ENCODE measurements around the gene NRXN3.

NRXN3 gene

DNA sequence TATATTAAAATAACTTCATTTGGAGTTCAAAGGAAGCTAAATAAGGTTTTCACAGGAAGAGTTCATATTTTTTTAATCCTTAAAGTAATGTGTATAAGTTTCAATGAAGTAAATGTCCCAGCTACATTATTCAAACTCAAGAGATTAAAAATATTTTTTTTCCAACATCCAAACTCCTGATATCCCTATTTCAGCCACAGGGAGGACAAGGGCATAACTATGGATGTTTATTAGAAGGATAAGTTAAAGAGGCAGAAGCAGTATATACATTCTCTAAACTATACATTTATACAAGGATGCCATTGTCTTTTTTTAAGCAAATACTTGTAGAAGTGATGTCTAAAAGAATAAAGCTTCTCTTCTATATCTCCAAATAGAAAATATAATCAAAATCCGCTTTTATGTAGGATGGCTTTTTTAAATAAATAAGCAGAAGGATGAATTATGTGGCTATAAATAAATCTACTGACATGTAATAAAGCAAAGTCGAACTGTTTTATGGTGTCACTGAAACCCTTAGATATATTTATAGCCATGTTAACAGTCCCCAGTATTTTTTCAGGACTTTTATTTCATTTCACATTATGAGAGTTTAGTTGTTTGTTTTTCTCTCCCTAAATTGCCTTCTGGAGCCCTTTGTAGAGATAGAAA, 1104.6 kb downstream of the NRXN3 start:
- DNase-seq = no peak

DNA sequence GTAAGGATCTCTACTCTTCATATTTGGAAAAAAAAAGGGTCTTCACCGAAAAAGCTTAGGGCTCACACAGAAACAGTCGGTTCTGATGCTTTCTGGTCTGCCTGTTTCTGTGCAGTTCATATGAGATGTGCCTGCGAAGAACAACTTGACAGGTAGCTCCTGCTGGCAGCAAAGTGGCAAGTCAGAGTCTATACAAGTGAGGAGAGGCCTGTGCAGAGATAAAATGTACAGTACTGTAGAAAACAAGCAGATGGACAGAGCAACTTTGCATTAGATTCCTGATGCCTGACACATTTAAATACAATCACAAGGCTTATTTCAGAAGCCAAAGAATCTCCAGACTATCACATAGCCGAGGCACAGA, 1105.1 kb downstream of the NRXN3 start:
- DNase-seq = no peak

DNA sequence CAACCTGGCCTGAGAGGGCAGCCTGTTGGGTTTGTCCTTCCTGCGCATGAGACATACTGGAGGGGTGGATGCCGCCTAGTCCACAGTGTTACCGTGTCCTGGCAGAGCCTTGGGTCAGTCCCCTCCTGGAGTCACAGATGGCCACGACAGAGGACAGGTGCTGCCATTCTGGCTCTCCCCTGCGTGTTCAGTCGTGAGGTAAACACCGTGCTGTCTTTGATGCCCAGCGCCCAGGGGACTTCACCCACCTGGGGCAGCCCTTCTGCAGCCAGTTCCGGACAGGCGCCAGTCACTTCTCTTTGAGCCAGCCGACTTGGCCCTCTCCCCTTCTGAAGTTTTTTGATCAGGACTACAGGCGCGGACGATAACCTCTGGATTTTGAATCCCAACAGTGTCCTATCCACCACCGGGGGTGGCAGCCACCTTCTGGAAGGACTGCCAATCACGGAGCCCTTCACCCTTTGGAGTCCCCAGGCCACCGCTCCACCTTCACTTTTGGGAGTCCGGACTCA, 1108.2 kb downstream of the NRXN3 start:
- DNase-seq = no peak

DNA sequence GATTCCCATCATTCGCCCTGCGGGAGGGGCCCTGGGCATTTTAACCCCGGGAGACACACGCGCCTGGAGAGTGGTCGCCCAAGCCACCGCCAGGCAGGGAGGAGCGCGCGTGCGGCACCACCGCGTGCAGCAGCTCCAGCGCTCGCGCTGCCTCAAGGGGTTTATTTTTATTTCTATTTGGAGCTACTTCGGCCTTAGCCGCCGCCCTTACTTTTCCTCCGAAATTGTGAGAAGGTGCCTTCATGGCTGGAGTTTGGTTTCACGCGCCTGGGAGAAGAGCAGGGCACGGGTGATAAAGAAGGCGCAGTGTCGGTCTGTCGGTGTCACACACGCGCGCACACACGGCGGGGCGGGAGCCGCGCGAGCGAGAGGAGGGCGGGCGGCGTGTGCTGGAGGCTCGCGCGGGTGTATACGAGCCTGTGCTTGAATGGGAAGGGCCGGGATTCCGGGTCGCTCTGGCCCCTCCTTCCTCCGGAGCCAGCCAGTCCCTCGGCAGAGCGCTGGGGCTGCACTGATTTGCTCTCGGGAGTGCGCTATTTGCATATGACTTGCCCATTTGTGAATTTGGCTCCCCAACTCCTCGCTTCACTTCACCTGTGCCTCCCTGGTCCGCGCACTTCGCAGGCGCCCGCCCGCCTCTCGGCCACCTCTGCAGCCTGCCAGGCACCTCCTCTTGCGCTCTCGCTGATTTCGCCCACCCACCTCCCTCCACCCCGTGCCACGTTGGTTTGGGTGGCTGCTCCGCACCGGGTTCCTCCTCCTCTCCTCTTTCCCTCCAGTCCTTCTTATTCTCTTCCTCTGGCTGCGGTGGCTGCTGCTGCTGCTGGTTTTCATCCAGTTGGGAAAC, 1108.8 kb downstream of the NRXN3 start:
- DNase-seq = no peak

DNA sequence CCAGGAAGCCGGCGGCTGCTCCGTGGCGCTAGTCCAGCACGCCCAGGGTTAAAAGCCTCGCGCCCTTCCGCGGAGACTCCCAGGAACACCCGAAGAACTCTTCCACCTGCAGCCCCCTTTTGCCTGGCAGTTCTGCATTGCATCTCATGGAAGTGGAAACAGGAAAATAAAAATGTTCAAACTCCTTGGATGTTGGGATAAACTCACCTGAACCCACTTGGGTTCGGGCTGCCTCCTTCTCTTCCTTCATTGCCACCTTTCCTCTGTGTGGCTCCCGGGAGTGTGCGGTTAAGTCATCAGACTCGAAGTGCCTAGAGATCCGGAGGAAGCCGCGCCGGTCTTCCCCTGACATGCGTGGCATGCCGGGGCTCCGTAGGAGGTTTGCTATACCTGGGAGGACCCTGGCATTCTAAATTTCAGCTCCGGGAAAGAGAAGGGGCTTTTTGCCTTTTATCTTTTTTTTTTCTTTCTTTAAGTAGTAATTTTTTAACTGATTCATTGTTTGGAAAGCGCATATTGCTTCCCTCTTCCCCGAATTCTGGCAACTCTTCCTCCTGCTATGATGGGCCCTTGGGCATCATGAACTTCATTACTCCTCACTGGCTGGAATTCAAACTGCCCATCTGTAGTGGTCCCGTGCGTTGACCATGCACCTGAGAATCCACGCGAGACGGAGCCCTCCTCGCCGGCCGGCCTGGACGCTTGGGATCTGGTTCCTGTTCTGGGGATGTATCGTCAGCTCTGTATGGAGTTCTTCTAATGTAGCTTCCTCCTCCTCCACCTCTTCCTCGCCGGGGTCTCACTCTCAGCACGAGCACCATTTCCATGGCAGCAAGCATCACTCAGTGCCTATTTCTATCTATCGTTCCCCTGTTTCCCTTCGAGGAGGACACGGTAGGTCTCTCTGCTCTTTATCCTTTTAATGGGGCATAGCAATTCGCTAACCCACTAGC, 1109.7 kb downstream of the NRXN3 start:
- DNase-seq = no peak

- DNase-seq = no peak
These were observed 1111.3 kb downstream of the NRXN3 start for GRCh38 chr14:79281244-79282152.

GRCh38 chr14:79284621-79285020, 1114.4 kb downstream of the NRXN3 start:
- no peak for DNase-seq

DNA sequence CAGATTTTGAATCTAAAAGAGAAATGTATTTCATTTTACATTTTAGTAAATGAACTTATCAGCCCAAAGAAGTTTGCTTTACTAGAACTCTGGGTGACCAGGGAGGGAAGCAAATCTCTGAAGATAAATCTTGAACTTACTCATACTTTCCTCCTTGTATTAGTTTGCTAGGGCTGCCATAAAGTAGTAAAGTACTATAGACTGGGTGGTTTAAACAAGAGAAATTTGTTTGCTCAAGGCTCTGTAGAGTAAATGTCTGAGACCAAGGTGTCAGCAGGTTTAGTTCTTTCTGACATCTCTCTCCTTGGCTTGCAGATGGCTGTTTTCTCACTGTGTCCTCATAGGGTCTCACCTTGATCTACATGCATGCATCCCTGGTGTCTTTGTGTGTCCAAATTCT, 1115.1 kb downstream of the NRXN3 start:
- no peak for DNase-seq

DNA sequence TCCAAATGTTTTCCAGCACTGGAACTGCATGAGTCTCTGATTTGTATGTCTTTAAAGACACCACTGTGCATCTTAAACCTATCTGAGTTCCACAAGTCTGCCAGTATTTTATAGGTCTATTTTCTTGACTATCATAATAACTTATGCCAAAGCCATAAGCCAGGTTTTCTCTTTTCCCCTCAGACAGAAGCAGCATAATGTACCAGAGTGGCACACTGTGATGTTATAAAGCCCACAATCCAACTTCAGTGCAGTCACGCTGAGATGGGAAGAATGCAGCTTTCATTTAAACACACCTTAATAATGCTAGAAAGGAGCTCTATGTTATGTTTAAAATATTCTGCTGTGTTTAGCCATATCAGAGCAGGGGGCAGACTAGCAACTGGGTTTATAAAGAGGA, 1117.8 kb downstream of the NRXN3 start:
- DNase-seq = no peak

DNA sequence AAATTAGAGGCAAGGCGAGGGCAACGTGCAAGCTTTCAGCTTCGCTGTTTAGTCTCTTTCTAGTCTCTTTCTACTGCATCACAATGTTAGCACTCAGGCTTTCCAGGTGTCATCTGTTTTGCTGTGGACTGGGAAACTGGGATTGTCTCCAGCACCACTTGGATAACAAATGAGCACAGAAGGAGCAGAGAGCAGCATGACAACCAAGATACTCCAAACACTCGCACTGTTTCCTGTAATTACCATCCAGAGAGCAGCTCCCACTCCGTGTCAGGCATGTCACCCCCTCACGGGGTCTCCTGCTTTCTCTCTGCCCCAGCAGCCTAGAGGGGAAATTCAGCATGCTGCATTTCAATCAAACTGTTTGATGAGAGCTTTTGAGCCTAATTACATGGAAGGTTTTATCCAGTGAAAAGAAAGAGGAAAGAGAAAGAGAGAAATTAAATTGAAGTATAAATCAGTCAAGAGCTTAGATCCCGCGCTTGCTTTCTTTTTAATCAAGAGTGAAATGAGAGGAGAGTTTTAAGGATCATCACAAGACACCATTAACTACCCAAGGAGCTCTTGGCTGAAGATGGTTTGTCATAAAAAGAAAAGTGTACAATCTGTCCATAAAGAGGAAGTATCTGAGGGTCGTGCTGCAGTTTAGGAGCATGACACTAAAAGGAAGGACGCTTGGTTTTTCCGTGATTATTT, 1123.5 kb downstream of the NRXN3 start:
- DNase-seq = no peak

DNA sequence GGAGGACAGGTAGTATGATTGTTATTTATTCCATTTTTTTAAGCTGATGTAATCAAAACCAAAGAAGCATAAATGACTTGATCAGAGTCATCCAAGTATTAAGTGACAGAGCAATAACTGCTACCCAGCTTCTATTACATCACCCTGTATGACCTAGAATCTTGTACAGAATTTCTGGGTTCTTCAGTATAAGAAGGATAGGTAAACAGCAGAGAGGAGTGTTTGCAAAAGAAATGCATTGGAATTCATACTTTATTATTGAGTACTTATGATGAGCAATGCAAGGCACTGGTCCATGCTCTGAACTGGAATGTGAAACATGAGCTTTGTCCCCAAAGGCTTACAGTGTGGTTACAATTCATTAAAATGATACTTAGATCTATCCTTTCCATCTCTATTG, 1124.3 kb downstream of the NRXN3 start:
- DNase-seq = no peak

- DNase-seq = no peak
These were observed 1125.2 kb downstream of the NRXN3 start for GRCh38 chr14:79295385-79295784.

- no peak for DNase-seq
These were observed 1128.2 kb downstream of the NRXN3 start for GRCh38 chr14:79298373-79298772.

DNA sequence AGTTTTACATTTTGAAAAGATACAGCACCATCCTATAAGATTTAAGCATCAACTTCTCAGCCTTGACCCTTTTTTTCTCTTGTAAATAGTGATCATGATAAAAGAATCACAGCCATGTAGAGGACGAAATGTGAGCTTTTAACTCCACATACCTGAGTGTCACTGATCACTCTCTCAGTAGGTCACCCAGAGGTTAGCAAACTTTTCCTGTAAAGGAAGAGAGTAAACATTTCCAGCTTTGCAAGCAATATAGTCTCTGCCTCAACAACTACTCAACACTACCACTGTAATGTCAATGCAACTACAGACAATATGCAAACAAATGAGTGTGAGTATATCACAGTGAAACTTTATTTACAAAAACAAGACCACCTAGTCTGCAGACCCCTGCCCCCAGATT, 1129.0 kb downstream of the NRXN3 start:
- no peak for DNase-seq

GRCh38 chr14:79304279-79304678, 1134.1 kb downstream of the NRXN3 start:
- DNase-seq = no peak

- DNase-seq = no peak
These were observed 1136.4 kb downstream of the NRXN3 start for GRCh38 chr14:79306546-79306945.

DNA sequence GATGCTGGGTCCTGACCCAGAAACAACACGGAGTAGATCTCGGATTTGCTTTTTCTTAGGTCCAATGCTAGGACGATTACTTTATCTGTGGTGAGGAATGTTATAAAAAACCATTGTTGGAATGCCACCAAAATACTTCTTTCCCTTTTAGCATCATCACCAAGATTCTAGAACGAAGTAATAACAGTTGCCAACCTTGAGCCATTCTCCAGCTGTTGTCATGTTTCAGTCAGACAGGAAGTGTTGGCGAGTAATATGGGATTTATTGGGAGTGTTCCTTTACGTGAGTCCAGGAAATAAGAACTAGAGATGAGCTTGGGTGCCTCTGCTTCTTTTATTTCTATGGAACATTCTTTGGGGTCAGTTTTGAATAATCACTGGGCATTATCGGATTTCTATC, 1148.2 kb downstream of the NRXN3 start:
- DNase-seq = no peak

GRCh38 chr14:79320561-79320960, 1150.4 kb downstream of the NRXN3 start:
- DNase-seq = no peak

DNA sequence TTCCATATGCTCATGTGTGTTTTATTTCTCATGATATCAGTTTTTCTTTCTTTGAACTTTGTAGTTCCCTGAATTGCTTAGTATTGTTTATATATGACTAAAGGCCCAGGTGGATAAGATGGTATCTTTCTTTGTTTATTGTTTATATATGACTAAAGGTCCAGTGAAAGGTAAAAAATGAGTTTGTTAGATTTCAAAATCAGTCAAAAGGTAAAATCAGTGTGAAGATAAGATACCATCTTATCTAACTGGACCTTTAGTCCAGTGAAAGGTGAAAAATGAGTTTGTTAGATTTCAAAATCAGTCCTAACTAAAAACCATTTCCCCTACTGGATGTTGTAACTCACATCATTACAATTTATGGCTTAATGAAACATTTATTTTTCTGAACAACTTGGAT, 1150.9 kb downstream of the NRXN3 start:
- DNase-seq = no peak

- DNase-seq = no peak
These were observed 1154.9 kb downstream of the NRXN3 start for GRCh38 chr14:79325071-79325470.

DNA sequence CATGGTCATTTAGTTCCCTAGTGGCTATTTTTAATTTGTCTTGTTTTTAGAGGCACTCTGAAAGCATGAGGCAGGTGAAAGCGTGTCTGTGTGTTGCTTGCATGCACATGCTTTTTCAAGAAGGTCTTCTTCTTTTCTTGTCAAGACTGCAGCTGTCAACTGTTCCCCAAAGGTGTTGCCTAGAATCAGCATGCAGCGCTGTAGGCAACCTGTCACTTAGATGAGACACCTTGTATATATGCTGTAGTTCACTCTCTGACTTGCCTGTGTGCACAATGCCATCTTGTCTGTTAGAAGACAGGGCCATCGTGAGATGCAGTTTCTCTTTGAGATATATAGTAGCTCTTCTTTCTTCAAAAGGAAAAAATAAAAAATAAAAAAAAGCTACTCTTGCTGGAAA, 1155.4 kb downstream of the NRXN3 start:
- DNase-seq = no peak

- DNase-seq = no peak
These were observed 1158.7 kb downstream of the NRXN3 start for GRCh38 chr14:79328863-79329262.
